ENCODE data around the gene BCAS1.

GRCh38 chr20:53952528-53953096 lies 117.8 kb downstream of the BCAS1 start:
- TF ChIP-seq CTCF (IDR thresholded peaks at IDR 0.05; ENCODE audit: borderline replicate concordance, extremely low read depth, low read length, poor library complexity, severe bottlenecking) (no peak), EZH2 (IDR thresholded peaks at IDR 0.05; ENCODE audit: borderline replicate concordance, low read depth, low read length, severe bottlenecking) (no peak)

Data from DND-41 (cell line).